OCI-LY7 (cell line): ENCODE measurements around the gene ELOVL7. TPM values are rescaled to one million over a fixed set of nuclear protein-coding genes. Genes with fewer than 3 reads are reported as not detected.

Experiments used
- BruUV-seq: library from RNA; stranded (reverse); fragments of 400-500 nt; replicated peaks from 2 replicates; lab custom pipeline; 2021; lab: Mats Ljungman, UMichigan
- CTCF ChIA-PET: fragments of 300-600 bp; sonication (Branson Sonifier 250); formaldehyde crosslinking; loops from one replicate; lab custom pipeline; 2022; ENCODE audit warnings: antibody characterized with exemption; ENCODE audit not compliant: unreplicated experiment; lab: Charles Lee
- POLR2A ChIA-PET: fragments of 300-600 bp; sonication (Branson Sonifier 250); formaldehyde crosslinking; loops from one replicate; lab custom pipeline; 2022; ENCODE audit warnings: antibody characterized with exemption; lab: Charles Lee
- DNase-seq: peaks from one replicate; pipeline ENCODE4 v3.0.0-alpha.2; 2015; ENCODE audit warnings: low spot score
- H2AFZ ChIP-seq: fragments of 200-600 bp; sonication (generic), shearing (Covaris generic); 2 replicates; pipeline ENCODE4 v1.6.1; 2014; ENCODE audit warnings: mild to moderate bottlenecking, antibody characterized with exemption, low read length, moderate library complexity
- H3K27ac ChIP-seq: fragments of 200-600 bp; sonication (generic); 2 replicates; pipeline ENCODE4 v1.5.1; 2014; ENCODE audit warnings: mixed run types, low read depth, mild to moderate bottlenecking, moderate library complexity, low read length, inconsistent platforms; ENCODE audit not compliant: poor library complexity, severe bottlenecking
- H3K36me3 ChIP-seq: fragments of 200-600 bp; sonication (generic); 2 replicates; pipeline ENCODE4 v1.6.1; 2014; ENCODE audit warnings: mild to moderate bottlenecking, antibody characterized with exemption, low read length, moderate library complexity, mixed read lengths; ENCODE audit not compliant: insufficient read depth
- H3K4me1 ChIP-seq: fragments of 200-600 bp; sonication (generic); 2 replicates; pipeline ENCODE4 v1.5.1; 2014; ENCODE audit warnings: mild to moderate bottlenecking, low read length; ENCODE audit not compliant: insufficient read depth, poor library complexity, severe bottlenecking
- H3K4me2 ChIP-seq: fragments of 200-600 bp; sonication (generic); 2 replicates; pipeline ENCODE4 v1.6.1; 2014; ENCODE audit warnings: mild to moderate bottlenecking, low read length
- H3K4me3 ChIP-seq: fragments of 200-600 bp; sonication (generic); 2 replicates; pipeline ENCODE4 v1.5.1; 2014; ENCODE audit warnings: mild to moderate bottlenecking, low read depth, low read length; ENCODE audit not compliant: poor library complexity, severe bottlenecking
- H3K79me2 ChIP-seq: fragments of 200-600 bp; sonication (generic); 2 replicates; pipeline ENCODE4 v1.6.1; 2016; ENCODE audit warnings: low read depth, mild to moderate bottlenecking, low read length, moderate library complexity, mixed read lengths; ENCODE audit not compliant: insufficient read depth
- H3K9me2 ChIP-seq: fragments of 200-600 bp; sonication (generic); 2 replicates; pipeline ENCODE4 v1.6.1; 2016; ENCODE audit warnings: mild to moderate bottlenecking, low read length, mixed read lengths; ENCODE audit not compliant: insufficient read depth
- H3K9me3 ChIP-seq: fragments of 200-600 bp; sonication (generic); 2 replicates; pipeline ENCODE4 v1.6.1; 2014; ENCODE audit warnings: mild to moderate bottlenecking, mixed run types, low read length, mixed read lengths
- H4K20me1 ChIP-seq: fragments of 200-600 bp; sonication (generic); 2 replicates; pipeline ENCODE4 v1.6.1; 2014; ENCODE audit warnings: mild to moderate bottlenecking, antibody characterized with exemption, low read length, moderate library complexity, mixed read lengths; ENCODE audit not compliant: insufficient read depth
- CTCF ChIP-seq: fragments of 200-600 bp; sonication (generic); conservative IDR thresholded peaks from 2 replicates; pipeline ENCODE4 v1.5.1; 2014; ENCODE audit warnings: mild to moderate bottlenecking, antibody characterized with exemption, low read length, moderate library complexity, mixed read lengths
- EZH2phosphoT487 ChIP-seq: fragments of 200-600 bp; sonication (generic); IDR thresholded peaks from 2 replicates; pipeline ENCODE4 v1.6.1; 2018; ENCODE audit warnings: low read depth, borderline replicate concordance, mild to moderate bottlenecking, mixed run types, antibody characterized with exemption, low read length, moderate library complexity, mixed read lengths
- intact Hi-C: fragments of 100-400 bp; cut with micrococcal nuclease; formaldehyde crosslinking; loops from one replicate; pipeline ENCODE4 v1.10.0; 2022; ENCODE audit not compliant: unreplicated experiment
- total RNA-seq, 2 experiments: library from RNA; depleted of rRNA in 1 of 2; stranded (reverse); fragments of >200 nt in 1 of 2; shearing (Covaris generic) in 1 of 2; gene quantifications; 2 replicates each; pipeline ENCODE4 v1.2.3, GENCODE V29; 2014 to 2022

The ELOVL7 gene
- total RNA-seq, 2 experiments from 2014 or later: 0.03 TPM; not detected in 1

GRCh38 chr5:60851626-60852025, 7.6 kb upstream of the ELOVL7 start:
- H3K9me2 ChIP-seq: no peaks in the 10 kb centered on the region
- no peaks in the 10 kb centered on the region for H3K36me3 ChIP-seq
- H3K4me2 ChIP-seq: no peak overlapping the region
- no peak for DNase-seq
- CTCF ChIA-PET: no interaction called here
- TF ChIP-seq EZH2phosphoT487 (no peak), CTCF (no peak)
- intact Hi-C loops: no loop called here
- no peaks in the 10 kb centered on the region for H3K79me2 ChIP-seq
- H3K9me3 ChIP-seq: no peaks in the 10 kb centered on the region
- POLR2A ChIA-PET: interaction anchor here (0.7 to 1.2 kb wide), 2 partner anchors 35 to 1132 kb away, joined by 3 read pairs; no protein-coding TSS in a partner anchor
- H4K20me1 ChIP-seq: no peaks in the 10 kb centered on the region
- no peak overlapping the region for H3K4me3 ChIP-seq
- no peaks in the 10 kb centered on the region for H3K4me1 ChIP-seq
- H2AFZ ChIP-seq: no peak overlapping the region
- no peak overlapping the region for H3K27ac ChIP-seq
- no TSS peak for BruUV-seq

GRCh38 chr5:60846298-60846697, 2.2 kb upstream of the ELOVL7 start:
- Histone ChIP-seq H3K79me2 (no peaks in the 10 kb centered on the region), H4K20me1 (no peaks in the 10 kb centered on the region), H3K4me3 (no peak overlapping the region), H3K4me1 (no peaks in the 10 kb centered on the region), H3K9me3 (no peaks in the 10 kb centered on the region), H3K27ac (no peak overlapping the region), H3K9me2 (no peaks in the 10 kb centered on the region), H3K36me3 (no peaks in the 10 kb centered on the region), H2AFZ (no peak overlapping the region), H3K4me2 (no peak overlapping the region)
- TF ChIP-seq EZH2phosphoT487: no peak
- no peak for TF ChIP-seq CTCF
- intact Hi-C loops: no loop called here
- POLR2A ChIA-PET: no interaction called here
- no peak for DNase-seq
- BruUV-seq: no TSS peak
- CTCF ChIA-PET: no interaction called here

- DNase-seq: no peak
- intact Hi-C loops: no loop called here
- Histone ChIP-seq H3K9me3 (no peaks in the 10 kb centered on the region), H2AFZ (no peak overlapping the region), H3K4me2 (no peak overlapping the region), H3K27ac (no peak overlapping the region), H3K9me2 (no peaks in the 10 kb centered on the region), H3K36me3 (no peaks in the 10 kb centered on the region), H3K4me1 (no peaks in the 10 kb centered on the region), H4K20me1 (no peaks in the 10 kb centered on the region), H3K4me3 (no peak overlapping the region), H3K79me2 (no peaks in the 10 kb centered on the region)
- POLR2A ChIA-PET: no interaction called here
- BruUV-seq: no TSS peak
- CTCF ChIA-PET: no interaction called here
- TF ChIP-seq CTCF: no peak
- TF ChIP-seq EZH2phosphoT487: no peak
Observed at GRCh38 chr5:60843386-60843935, 608 bp downstream of the ELOVL7 start.
